ENCODE measurements around the gene LDLRAD3.

Gene LDLRAD3

DNA sequence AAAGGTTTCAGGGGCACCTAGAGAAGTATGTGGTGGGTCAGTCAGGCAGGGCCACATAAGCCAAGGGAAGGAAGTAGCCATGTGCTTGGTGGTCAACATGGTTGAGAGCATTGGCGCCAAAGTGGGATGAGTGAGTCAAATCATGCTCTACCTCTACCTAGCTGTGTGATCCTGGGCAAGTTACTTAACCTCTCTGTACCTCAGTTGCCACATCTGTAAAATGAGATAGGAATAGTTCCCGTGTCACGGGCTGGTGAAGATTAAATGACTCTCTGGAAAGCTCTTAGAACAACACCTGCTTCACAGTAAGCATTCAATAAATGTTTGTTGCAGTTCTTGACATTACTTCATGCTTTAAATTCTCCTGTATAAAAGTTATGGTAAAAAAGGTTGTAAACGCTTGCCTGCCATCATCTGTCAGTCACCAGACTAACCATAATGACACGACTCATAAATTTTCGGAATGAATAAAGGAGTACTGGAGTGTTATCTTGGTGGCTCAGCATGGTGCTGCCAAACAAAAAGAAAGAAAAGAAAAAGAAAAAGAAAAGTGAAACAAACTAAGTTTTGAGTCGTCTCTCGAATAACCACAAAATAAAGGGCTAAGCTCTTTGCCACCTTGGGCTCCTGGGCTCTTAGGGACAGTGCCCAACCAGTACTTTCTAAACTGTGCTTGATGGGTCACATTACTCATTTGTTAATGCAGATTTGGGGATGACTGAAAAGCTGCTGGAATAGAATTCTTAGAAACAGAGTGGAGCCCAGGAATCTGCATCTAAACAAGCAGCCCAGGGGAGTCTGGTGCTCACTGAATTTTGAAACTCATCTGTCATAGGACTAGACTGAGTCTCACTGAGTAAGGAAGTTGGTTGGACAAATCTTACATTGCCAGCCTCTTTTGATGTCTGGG lies 107.6 kb downstream of the LDLRAD3 start:
- DNase-seq (ENCODE audit: low read depth), result no peak

DNA sequence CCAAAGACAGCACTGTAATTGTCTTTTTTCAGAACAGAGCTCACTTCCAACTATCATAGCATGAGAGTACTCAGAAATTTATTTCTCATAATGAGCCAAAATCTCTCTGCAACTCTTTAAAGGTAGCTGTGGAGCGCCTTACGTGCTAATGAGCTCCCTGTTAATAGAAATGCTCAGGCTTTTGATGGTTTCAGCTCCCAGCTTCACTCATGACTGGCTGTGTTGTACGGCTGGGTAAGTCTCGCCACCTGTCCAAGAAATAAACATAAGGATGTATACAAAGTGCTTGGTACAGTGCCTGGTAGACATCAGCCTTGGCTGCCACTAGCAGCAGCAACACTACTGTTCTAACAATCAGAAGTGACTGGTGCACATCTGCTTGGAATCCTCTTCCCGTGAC lies 109.4 kb downstream of the LDLRAD3 start:
- DNase-seq (ENCODE audit: low read depth), result no peak

DNA sequence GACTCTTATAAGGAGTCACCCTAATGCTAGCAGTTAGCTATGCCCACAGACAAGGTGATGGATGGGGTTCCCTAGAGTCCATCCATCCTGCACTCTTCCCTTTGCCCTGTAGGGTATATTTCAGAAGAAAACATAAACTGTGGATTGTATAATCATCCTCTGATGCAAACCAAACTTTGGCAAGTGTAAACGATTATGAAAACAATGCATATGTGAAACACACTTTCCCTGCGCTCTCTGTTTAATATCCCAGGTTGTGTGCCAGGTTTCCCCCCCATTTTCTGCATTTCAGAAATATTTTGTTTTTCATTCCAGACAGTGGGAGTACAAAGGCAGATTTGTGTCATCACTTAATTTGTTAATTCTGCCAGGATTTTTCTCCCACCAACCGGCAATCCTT lies 110.0 kb downstream of the LDLRAD3 start:
- DNase-seq (ENCODE audit: low read depth), result no peak

DNA sequence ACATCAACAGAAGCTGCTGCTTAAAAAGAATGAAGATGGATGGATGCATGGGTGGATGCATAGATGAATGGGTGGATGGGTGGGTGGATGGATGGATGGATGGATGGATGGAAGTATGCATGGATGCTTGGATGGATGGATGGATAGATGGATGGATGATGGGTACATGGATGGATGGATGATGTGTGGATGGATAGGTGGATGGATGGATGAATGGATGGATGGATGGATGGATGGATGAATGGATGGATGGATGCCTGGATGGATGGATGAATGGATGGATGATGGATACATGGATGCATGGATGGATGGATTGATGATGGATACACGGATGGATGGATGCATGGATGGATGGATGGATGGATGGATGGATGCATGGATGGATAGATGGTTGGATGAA lies 110.8 kb downstream of the LDLRAD3 start:
- DNase-seq (ENCODE audit: low read depth), result no peak

DNA sequence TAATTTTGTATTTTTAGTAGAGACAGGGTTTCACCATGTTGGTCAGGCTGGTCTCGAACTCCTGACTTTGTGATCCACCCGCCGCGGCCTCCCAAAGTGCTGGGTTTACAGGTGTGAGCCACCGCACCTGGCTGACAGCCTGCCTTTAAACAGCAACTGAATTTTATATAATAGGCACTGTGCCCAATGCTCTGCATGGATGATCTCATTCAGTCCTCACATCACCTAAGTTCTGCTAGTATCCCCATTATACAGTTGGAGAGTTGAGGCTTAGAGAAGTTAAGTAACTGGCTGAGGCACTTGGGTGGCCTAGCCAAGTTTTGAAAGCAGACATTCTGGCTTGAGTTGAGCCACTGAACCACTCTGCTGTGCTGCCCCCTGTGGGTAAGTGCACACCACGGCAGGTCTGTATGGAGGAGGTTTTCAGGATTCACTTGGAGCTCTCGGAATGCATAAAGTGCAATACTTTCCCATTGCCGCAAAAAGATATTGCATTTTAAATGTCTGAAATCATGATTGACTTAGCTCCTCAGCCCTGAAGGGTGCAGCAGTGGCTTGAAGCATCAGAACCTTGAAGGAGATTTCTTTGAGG lies 112.4 kb downstream of the LDLRAD3 start:
- no peak for DNase-seq (ENCODE audit: low read depth)

DNA sequence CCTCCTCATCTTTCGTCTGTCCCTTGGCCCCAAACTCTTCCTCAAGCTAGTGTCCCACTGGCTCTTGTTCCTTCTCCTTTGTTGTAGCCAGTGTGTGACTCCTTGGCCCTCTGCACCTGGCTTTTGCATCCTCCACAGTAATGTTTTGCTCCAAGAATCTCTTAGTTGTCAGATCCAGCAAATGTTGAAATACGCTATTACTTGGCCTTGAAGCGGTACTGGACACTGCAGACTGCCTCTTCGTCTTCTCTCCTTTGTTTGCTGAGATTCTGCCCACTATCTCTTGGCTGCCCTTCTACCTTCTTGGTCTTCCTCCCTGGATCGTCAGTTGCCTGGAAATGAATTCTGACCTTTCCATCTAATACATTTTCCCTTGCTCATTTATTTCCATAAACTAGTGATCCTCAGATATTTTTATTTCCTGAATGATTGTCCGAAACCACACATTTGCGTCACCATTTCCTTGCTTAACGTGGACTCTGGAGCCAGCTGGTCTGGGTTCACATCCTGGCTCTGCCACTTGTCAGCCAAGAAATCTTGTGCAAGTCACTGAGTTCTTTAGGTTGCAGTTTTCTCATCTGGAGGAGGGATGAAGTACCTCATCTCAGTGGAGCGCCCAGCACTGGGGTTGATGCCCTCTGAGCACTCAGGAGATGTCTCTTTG lies 113.6 kb downstream of the LDLRAD3 start:
- DNase-seq (ENCODE audit: low read depth), result no peak

DNA sequence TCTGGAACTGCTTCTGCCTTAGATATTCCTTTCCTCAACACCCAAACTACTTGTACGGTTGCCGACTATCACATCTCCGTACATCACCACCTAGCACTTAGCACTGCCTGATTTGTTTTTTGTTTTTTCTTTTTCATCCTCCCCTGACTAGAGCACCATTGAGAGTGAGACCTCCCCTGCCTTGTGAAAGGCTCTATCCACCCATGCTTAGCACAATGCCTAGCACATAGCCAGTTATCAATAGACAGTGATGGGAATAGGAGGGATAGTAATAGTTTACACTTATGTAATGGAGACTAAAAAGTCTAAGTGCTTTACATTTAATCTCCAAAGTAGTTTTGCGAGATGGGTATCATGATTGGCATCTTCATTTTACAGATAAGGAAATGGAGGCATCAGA lies 115.8 kb downstream of the LDLRAD3 start:
- no peak for DNase-seq (ENCODE audit: low read depth)

DNA sequence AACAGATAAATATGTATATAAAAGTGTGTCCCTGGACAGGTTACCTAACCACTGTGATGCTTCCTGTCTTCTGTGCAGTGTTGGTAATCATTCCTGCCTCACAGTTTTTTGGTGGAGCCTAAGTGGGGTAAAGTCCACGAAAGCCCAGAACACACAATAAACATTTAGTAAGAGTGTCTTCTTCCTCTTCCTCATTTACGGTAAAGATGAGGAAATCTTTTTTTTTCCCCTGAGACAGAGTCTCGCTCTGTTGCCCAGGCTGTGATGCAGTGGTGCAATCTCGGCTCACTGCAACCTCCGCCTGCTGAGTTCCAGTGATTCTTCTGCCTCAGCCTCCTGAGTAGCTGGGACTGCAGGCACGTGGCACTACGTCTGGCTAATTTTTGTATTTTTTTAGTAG lies 117.1 kb downstream of the LDLRAD3 start:
- DNase-seq (ENCODE audit: low read depth), result no peak

DNA sequence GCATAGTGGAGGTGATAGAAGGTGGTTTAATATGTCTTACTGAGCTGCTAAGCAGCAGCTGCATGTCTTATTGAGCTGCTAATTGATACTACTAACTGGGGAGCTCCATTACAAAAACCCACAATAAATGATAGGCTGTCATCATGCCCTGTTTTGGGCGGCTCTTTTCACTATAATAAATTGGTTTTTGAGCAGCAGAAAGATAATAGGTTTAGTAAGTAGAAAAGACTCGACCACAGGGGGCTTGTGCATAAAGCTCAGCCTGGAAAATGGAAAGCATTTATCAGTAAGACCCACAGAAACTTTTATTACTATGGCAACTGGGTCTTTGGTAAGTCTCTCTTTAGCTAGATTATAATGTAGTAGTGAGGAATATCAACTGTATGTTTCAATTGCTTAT lies 117.6 kb downstream of the LDLRAD3 start:
- no peak for DNase-seq (ENCODE audit: low read depth)

DNA sequence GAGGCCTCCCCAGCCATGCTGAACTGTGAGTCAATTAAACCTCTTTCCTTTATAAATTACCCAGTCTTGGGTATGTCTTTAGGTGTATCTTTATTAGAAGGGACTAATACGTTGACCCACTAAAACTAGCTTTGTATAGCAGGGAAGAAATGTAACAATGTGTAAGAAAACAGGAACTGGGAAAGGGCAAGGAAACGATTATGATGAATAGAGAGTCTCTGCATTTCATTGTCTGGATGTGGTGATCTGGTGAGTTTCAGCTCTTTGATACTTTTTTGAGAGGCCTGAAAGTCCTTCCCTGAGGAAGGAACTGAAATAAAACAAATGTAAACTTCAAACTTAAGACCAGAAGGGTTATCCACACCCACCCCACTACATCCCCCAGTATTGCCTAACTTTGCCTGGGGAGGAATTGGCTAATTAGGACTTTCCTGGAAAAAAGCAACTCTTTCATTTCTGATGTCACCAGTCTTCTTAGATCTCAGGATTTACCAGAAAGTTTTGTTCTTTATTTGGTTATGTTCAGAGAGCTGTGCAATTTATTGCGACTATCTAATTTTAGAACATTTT lies 119.0 kb downstream of the LDLRAD3 start:
- DNase-seq (ENCODE audit: low read depth), result no peak

DNA sequence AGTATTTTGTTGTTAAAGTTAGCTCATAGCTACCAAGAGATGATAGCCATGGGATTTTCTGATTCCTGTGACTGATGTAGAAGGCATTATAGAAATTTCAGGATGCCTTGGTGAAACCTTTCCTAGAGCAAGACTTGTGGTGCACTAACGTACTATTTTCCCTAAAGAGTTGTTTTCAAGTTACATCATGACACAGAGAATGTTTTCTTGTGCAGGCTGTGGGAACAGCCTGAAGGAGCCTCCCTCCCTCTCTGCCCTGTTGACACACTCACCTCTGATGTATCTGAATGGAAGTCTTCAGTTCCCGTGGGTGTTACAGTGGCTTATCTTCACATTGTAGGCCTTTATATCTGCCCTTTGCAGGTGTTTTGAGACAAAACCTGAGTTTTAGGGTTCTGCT lies 121.6 kb downstream of the LDLRAD3 start:
- no peak for DNase-seq (ENCODE audit: low read depth)

DNA sequence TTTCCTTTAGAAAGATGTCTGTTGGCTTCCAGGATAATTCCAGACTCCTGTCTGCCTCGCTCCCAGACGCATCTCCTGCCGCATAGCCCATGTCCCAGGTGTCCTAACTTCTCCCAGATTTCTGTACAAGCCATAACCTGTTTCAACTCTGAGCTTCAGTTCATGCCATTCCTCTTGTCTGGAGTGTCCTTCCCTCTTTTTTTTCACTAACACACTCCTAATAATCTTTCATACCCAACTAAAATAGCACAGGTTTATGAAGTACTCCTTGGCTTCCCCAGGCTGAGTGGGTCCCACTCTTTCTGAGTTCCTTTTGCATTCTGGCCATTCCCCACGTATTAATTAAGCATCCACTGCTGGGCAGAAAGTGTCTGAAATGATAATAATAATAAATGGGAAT lies 123.0 kb downstream of the LDLRAD3 start:
- no peak for DNase-seq (ENCODE audit: low read depth)

DNA sequence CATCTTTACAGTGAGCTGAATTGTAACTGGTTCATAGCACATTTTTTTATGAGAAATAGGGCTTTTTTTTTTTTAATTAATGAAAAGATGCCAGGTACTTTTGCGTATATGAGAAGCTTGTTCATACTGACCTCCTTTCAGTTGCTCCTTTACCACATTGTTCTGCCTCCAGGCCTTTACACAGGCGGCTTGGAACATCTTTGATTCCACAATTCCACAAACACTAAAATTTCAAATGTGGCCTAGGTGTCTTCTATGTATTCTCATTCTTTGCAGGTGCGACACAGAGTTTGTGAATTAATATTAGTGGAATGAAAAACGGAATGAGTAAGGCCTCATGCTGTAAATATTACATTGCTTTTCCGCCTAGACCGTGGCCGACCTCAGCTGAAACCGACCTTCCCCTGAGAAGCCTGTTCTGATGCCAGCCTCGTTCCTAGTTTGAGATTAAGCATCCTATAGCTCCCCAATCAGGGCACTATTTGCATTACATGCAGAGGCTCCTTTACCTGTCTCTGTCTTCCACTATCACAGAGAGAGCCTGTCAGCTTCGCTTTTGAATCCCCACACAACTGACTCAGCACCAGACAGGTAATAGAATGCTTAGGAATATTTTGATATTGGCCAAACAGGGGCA lies 125.8 kb downstream of the LDLRAD3 start:
- DNase-seq (ENCODE audit: low read depth), result no peak

DNA sequence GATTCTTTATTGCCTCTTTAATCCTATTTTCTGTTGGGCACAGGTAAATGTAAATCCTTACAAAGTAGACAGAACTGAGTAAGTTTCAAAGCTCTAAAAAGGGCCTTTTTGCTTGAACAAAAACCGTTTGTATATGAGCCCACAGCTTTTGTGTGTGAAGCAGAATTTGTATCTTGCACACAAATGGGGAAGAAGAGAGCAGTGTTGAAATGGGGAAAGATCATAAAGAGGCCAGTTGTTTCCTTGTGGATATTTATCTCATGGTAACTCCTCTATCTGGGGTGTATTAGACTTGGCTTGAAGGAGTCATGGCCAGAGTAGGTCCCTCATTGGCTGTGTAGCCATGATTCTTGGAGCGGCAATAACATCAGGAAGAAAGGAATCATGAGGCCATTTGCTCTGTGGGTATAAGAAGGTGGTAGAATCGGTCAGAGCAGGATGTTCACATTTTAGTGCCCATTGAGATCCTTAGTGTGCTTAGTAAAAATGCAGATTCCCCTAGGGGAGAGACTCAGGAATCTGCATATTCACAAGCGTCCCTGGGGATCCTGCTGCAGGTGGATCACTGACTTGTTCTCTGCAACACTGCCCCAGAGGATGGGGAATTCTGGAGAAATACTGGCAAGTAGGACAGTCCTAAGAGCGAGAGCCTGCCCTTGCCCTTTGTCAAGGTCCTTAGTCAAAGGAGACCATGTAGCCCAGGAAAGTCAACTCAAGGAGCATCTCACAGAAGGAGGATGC lies 126.5 kb downstream of the LDLRAD3 start:
- no peak for DNase-seq (ENCODE audit: low read depth)

DNA sequence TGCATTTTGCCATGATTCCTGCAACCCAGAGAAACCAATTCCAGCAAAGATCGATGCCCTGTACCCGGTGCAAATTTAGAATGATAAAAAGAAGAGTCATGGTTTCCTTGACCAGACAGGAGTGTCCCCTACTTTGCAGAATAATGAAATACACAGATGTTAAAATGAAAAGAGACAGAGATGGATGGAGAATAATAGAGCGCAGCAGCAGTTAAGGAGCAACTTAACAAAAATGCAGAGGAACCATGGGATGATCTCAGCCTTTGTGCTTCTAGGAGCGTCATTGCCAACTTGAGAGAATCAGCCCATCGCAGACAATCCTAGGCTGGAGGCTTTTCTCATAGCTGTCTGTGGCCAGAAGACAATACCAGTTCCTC lies 127.1 kb downstream of the LDLRAD3 start:
- no peak for DNase-seq (ENCODE audit: low read depth)

DNA sequence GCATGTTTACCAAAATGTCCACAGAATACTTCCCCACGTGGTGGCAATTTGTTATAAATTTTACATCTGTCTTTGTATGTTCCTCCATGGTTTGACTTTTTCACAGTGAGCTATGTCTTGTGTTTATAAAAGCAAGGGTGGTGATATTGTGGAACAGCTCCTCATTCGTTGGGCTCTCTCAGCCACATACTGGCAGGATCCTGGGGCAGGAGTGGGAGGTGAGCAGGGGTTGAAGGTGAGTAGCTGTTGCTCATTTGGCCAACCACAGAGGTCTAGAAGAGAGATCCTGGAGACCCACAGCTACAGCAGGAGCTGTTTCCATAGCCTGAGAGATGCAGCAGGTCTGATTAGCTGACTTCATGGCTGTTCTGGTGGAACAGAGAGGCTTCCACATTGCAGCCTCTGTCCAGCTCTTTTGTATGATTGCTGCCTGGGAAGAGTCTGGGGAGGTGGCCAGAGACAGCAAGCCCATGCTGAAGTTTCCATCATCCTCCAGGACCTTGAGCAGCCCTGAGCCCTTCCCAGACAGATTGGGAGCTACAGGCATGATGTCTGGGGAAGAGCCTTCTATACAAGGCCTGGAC lies 128.1 kb downstream of the LDLRAD3 start:
- no peak for DNase-seq (ENCODE audit: low read depth)

DNA sequence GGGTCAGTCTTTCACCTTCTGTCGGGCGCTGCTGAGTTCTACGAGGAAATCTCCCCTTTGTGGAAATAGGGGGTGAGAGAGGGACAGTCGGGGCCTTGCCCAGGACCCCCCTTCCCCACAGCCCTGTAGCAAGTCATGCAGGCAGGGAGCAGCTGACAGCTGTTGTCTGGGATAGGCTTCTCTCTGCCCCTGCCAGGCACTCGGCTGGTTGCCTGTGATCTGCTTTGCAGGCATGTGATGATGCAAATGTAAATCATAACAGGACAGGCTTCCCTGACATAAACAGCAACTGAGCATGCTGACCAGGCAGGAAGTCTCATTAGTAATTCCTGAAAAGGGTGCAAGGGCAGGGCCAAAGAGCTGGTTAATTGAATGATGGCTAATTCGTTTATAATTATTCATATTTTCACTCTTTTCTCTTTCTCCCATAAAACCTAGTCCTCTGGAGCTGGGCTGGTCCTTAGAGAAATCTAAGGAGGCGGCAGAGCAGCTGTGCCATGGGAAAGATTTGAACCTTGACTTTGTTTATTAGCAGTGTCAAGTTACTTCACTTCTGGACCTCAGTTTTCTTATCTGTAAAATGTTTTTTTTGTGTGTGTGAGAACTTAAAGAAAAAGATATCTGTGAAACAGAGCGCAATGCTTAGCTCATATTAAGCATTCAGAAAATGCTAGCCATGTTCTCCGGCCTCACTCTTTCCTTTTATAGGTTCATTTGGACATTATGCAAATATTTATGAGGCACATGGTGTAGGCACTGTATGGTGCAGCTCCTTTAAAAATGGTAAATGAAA lies 129.7 kb downstream of the LDLRAD3 start:
- DNase-seq (ENCODE audit: low read depth), result no peak

DNA sequence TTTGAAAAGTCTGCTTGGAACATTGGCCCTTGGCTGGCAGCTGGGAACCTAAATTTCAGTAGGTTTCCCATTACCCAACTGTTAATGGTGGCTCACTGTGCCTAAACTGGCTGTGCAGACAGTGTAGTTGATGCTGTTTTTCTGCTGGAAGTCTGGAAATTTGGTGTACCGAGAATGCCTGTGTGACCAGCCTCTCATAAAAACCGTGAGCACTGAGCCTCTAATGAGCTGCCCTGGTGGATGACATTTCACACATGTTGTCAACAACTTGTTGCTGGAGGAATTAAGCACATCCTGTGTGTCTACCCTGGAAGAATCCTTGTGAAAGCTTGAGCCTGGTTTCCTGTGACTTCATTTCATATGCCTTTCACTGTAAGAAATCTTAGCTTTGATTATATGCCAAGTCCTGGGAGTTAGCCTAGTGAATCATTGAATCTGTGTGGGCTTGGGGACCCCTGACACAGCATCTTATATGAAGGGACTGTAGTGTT lies 131.1 kb downstream of the LDLRAD3 start:
- DNase-seq (ENCODE audit: low read depth), result no peak

DNA sequence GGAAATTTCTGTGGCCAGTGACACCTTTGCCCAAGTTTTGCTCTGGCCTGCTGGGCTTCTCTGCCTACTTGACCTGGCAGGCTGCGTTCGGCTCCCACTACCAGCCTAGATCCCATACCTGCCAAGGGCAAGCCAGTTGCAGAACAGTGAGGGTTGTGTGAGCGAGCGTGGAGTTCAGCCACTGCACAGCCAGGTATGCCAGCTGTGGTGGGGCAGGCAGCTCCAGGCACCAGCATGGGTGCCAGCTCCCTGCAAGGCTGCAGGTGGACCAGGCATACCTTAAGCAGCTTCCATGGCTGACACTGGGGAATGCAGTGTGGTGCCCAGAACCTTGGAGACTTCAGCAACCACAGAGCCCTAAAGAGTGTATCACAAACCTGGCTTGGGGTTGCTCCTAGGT lies 133.5 kb downstream of the LDLRAD3 start:
- DNase-seq (ENCODE audit: low read depth), result no peak
